ENCODE data around the gene UPF3A.

Gene UPF3A

GRCh38 chr13:114266241-114266640 lies 15.2 kb upstream of the UPF3A start:
- no peak for TF ChIP-seq CTCF (IDR thresholded peaks at IDR 0.05; ENCODE audit: insufficient read depth, low read length, missing control alignments)
- no peak for DNase-seq (ENCODE audit: low read depth, low spot score)
- ChIA-PET POLR2A (interaction anchor here (3.2 kb wide), 1 partner anchor 15 kb away, joined by 14 read pairs; the partner anchor contains the start of gene UPF3A), CTCF (interaction anchor here (0.9 kb wide), 1 partner anchor 16 kb away, joined by 3 read pairs; no protein-coding TSS in a partner anchor)
- H3K4me3 ChIP-seq (ENCODE audit: low read depth, low read length): no peak overlapping the region

- CTCF ChIA-PET: interaction anchor here (0.8 kb wide), 1 partner anchor 12 kb away, joined by 3 read pairs; no protein-coding TSS in a partner anchor
- H3K4me3 ChIP-seq (ENCODE audit: low read depth, low read length): no peak overlapping the region
Observed at GRCh38 chr13:114268344-114269280, 12.8 kb upstream of the UPF3A start.

GRCh38 chr13:114269281-114269770 lies 12.1 kb upstream of the UPF3A start:
- ChIA-PET POLR2A (no interaction called here), CTCF (interaction anchor here (0.8 kb wide), 1 partner anchor 11 kb away, joined by 3 read pairs; no protein-coding TSS in a partner anchor)
- no peak overlapping the region for H3K4me3 ChIP-seq (ENCODE audit: low read depth, low read length)
- TF ChIP-seq CTCF (IDR thresholded peaks at IDR 0.05; ENCODE audit: insufficient read depth, low read length, missing control alignments): no peak
- no peak for DNase-seq (ENCODE audit: low read depth, low spot score)

More at GRCh38 chr13:114268344-114269280, 12.8 kb upstream of the UPF3A start:
- TF ChIP-seq CTCF (IDR thresholded peaks at IDR 0.05; ENCODE audit: insufficient read depth, low read length, missing control alignments): no peak
- POLR2A ChIA-PET: no interaction called here
- no peak for DNase-seq (ENCODE audit: low read depth, low spot score)

- no peak overlapping the region for H3K4me3 ChIP-seq (ENCODE audit: low read depth, low read length)
- ChIA-PET POLR2A (no interaction called here), CTCF (no interaction called here)
- no peak for DNase-seq (ENCODE audit: low read depth, low spot score)
- TF ChIP-seq CTCF (IDR thresholded peaks at IDR 0.05; ENCODE audit: insufficient read depth, low read length, missing control alignments): no peak
Observed at GRCh38 chr13:114272977-114273376, 8.4 kb upstream of the UPF3A start.

- POLR2A ChIA-PET: no interaction called here
- CTCF ChIA-PET: no interaction called here
- no peak for TF ChIP-seq CTCF (IDR thresholded peaks at IDR 0.05; ENCODE audit: insufficient read depth, low read length, missing control alignments)
- DNase-seq (ENCODE audit: low read depth, low spot score): no peak
- H3K4me3 ChIP-seq (ENCODE audit: low read depth, low read length): no peak overlapping the region
Observed at GRCh38 chr13:114275304-114275703, 6.1 kb upstream of the UPF3A start.

GRCh38 chr13:114279146-114279545 lies 2.3 kb upstream of the UPF3A start:
- H3K4me3 ChIP-seq (ENCODE audit: low read depth, low read length): no peak overlapping the region
- no peak for DNase-seq (ENCODE audit: low read depth, low spot score)
- POLR2A ChIA-PET: no interaction called here
- TF ChIP-seq CTCF (IDR thresholded peaks at IDR 0.05; ENCODE audit: insufficient read depth, low read length, missing control alignments): no peak
- CTCF ChIA-PET: interaction anchor here (1.1 to 1.3 kb wide), 3 partner anchors 11 to 63 kb away, joined by 3 to 4 read pairs (median 3); no protein-coding TSS in a partner anchor
